LHCN-M2 (cell line): ENCODE results near the gene SELENOI. TPM values are rescaled to one million over a fixed set of nuclear protein-coding genes. Genes with fewer than 3 reads are reported as not detected.

Experiments
- total RNA-seq: library from RNA; depleted of rRNA; stranded (reverse); fragments of >200 nt; gene quantifications from 2 replicates; pipeline ENCODE4 v1.2.3, GENCODE V29; 2014; rRNA removed

SELENOI gene
- total RNA-seq, 1 experiment from 2014 or later, result 21.8 TPM

Other genes with a start within 250 kb of the SELENOI start
- 1.2 and 1.3 TPM in 2 replicates for gene GAREM2, start 173.1 kb upstream of the SELENOI start, total RNA-seq
- gene HADHA, start 101.5 kb upstream of the SELENOI start, total RNA-seq, result 122 and 127 TPM in 2 replicates
- gene HADHB, start 101.2 kb upstream of the SELENOI start, total RNA-seq, result 114 and 118 TPM in 2 replicates
- gene ADGRF3, start 646 bp downstream of the SELENOI start, total RNA-seq, result 0.11 TPM in 1 of 2 replicates, not detected in the other
- gene DRC1, start 55.8 kb downstream of the SELENOI start, total RNA-seq, result not detected in 2 replicates
- gene OTOF, start 132.0 kb downstream of the SELENOI start, total RNA-seq, result 0.06 and 0.83 TPM in 2 replicates